Dedifferentiated amniotic fluid mesenchymal stem cell (primary cell): ENCODE data around the gene PRKG1.

Source experiments
- DNase-seq: peaks from one replicate; pipeline ENCODE4 v3.0.0-alpha.2; 2016; ENCODE audit errors: extremely low spot score

Gene PRKG1

GRCh38 chr10:51802030-51802429, 727.7 kb downstream of the PRKG1 start:
- no peak for DNase-seq

DNA sequence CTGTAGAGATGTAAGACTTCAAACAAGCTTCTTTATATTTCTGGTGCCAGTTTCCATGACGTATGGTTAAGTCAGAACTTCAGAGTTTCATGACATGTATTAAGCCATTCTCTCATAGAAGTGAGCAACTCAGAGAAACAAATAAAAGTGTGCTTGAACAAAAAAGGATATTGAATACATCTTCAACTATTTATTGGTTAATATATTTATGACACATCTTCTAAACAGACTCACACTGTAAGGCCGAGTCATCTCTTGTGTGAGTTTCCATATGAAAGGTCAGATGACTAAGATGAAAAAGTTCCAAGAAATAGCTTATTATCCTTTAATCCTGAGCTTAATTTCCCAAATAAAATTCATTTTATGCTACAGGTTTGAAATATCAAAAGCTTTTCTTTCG, 730.6 kb downstream of the PRKG1 start:
- no peak for DNase-seq

GRCh38 chr10:51806079-51806835, 732.0 kb downstream of the PRKG1 start:
- no peak for DNase-seq

- peak; percentile 8 for DNase-seq
Measured at GRCh38 chr10:51808187-51808586, 733.9 kb downstream of the PRKG1 start.

DNA sequence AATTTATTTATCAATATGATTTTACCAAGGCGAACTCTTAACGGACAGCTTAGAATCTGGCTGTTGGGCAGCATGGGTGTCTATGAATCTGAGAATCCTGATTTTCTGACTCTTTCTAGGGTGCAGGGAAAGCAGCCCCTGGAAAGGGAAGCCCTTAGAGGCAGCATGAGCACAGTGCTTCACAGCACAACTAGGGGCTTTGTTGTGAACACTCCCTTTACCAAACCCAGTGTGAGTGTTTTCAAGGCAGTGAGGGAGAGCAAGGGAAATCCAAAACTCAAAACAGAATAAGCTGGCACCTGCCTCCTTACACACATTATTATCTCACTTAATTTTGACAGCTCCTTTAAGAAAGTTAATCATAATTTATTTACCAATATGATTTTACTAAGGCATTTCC, 741.4 kb downstream of the PRKG1 start:
- DNase-seq, result peak; percentile 7

DNA sequence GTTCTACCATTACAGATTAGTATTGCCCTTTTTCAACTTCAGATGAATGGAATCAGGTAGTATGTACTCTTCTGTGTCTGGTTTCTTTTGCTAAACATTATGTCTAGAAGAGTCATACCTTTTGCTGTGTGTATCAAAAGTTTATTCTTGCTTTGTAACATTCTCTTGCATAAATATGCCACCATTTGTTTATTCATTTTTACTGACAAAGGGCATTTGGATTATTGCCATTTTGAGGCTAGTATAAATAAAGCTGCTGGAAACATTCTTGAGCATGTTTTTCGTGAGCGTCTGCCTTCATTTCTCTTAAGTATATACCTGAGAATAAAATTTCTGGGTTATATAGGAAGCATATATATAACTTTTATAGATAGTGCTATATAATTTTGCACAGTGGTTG, 746.8 kb downstream of the PRKG1 start:
- no peak for DNase-seq

DNA sequence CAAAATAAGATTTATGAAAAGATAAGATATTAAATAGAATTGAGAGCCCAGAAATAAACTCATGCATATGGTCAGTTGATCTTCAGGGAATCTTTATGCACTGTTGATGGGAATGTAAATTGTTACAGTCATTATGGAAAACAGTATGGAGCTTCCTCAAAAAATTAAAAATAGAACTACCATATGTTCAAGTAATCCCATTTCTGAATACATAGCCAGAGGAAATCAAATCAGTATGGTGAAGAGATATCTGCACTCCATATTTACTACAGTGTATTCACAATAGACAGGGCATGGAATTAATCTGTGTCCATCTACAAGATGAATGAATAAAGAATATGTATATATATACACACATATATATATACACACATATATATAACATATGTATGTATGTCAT, 747.5 kb downstream of the PRKG1 start:
- DNase-seq, result no peak

DNA sequence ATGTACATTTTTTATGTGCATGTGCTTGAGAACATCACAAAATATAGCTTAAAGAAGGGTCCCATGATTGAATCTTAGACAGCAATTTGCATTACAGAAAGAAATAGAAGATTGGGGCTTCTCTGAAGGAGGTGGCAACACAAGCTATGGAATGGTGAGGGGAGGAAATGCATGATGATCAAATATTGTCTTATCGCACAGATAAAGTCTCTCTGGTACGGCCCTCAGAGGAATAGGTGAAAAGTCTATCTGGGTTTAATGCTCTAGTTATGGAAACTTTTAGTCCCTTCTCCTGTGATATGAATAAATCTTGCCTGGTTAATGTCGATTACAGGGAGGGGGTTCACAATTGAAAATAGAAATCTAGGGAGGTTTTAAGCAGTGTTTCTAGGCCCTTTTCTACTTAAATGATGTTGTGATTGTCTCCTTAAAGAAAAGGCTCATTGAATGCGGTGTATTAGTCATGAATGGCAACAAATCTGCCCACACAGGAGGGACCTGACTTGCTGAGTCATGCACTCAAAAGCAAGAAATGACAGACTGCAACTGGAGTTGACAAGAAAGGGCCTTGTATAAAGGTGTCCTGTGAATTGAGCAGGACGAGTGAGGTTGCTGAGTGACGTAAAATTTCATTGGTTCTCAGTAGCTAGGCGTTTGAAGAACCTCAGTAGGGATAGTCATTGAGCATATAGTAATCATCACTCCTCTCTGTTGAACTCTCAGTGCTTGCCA, 758.5 kb downstream of the PRKG1 start:
- DNase-seq, result peak; percentile 63

- DNase-seq, result no peak
Measured at GRCh38 chr10:51834548-51834947, 760.3 kb downstream of the PRKG1 start.

GRCh38 chr10:51838471-51838870, 764.2 kb downstream of the PRKG1 start:
- DNase-seq, result no peak

DNA sequence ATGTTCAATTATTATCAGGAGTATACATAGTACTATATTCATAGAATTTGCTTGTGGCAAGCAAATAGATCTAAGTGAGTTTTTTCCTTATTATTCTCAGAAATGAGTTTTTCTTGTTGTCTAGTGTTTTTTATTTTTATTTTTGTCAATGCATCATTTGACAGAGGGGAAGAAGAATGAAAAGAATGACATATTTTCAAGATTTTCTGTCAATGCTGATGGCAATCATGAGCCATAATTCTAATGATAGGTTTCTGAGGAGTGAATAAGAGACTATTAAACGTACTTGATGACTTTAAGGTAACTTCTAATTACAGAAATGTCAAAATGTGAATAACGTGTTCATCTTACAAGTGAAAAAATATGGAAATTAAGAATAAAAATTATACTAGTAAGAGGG, 769.7 kb downstream of the PRKG1 start:
- no peak for DNase-seq

DNA sequence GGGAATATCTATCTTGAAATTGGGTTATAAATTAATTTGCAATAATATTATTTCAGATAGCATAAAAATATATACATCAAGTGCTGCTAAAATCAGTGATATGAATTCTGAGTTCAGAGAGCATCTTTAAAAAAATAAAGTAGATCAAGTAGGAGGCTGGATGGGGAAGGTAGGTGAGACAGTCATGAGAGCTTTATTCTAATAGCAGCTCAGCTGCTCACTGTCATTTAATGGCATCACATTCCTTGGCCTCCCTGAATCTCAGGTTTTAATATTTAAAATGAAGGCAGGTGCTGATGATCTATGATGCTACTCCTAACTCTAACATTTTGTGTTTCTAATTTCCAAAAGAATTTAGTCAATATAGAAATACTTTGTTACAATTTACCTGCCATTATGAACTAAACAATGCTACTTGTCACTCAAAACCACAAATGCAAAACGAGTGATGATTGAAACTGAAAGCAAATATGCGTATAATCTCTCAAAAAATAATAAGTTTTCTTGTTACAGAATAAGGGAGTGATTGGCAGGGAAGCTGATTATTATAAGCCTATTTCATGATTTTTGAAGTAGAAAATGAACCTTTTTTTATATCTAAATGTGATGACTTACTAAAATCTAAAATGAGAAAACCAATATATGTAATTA, 772.7 kb downstream of the PRKG1 start:
- no peak for DNase-seq

GRCh38 chr10:51852297-51852696, 778.0 kb downstream of the PRKG1 start:
- no peak for DNase-seq

- DNase-seq, result no peak
Measured at GRCh38 chr10:51857305-51857704, 783.0 kb downstream of the PRKG1 start.

- no peak for DNase-seq
Measured at GRCh38 chr10:51860257-51860656, 786.0 kb downstream of the PRKG1 start.

- no peak for DNase-seq
Measured at GRCh38 chr10:51861051-51861450, 786.8 kb downstream of the PRKG1 start.

GRCh38 chr10:51861731-51862130, 787.4 kb downstream of the PRKG1 start:
- no peak for DNase-seq

DNA sequence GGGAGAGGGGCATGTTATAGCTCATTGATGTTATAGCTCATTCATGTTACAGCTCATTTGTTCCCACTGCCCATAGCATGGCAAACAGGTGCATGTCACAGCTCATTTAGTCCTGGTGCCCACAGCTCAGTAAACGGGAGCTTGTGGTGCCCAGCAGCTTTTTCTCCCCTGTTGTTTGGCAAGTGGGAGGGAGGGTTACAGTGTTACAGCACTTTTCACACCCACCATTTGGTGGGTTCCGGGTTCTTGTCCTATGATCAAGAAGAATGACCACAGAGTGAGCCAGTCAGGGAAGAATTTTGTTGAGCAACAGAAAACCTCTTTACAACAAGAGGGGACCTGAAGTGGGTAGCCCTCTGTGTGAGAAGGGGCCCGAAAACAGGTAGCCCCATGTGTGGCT, 787.9 kb downstream of the PRKG1 start:
- DNase-seq, result no peak

GRCh38 chr10:51867956-51868355, 793.7 kb downstream of the PRKG1 start:
- peak; percentile 49 for DNase-seq

DNA sequence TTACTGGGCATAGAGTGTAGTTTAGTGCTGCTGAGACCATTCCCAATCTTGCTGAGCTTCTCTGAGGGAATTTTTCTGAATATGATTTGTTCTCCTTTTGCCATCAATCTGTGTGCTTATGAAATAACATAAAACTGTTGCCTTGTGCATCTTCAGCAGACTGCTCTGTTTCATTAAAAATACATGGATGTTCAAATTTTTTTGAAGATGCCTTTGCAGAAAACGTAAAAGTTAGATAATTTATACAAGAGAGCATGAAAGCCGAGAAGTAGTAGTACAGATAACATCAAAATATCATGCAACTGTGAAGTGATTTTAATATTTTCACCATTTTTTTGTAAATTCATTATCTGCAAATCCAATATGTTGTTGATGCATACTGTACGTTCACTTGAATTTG, 799.8 kb downstream of the PRKG1 start:
- no peak for DNase-seq

DNA sequence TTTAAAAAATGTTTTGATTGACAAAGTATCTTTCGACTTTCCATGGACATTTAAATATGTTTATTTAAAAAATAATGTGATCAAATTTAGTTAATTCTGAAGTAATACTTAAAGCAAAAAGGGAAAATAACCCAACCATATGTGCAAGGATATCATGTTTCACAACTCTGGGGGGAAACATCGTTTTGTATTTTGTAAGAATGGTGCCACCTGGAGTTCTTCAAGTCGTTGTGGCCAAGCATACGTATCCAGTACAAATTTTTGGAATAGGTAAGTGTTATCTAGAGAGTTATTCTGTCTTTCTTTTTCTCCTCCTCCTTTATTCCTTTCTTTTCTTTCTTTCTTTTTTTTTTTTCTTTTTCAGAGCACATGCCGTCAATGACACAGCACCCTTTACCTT, 801.3 kb downstream of the PRKG1 start:
- no peak for DNase-seq

DNA sequence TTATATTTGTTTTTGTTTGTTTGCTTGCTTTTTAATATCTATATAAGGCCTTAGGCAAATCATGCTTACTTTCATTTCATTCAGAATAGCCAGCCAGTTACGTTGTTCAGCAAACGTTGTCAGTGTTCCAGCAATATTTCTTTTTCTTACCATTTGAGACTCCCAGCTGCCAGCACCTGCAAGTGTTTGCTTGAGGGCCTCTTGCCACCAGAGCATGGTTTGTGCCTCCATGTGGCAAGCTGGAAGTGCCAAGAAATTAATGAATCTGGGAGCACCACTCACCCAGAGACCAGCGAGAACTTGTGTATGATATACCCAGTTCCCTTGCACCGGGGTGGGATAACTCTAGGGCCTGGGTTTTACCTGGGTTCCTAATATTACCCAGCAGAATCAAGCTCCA, 802.2 kb downstream of the PRKG1 start:
- DNase-seq, result no peak

GRCh38 chr10:51876979-51877378, 802.7 kb downstream of the PRKG1 start:
- no peak for DNase-seq
